ENCODE data around the gene CASZ1.

CASZ1 gene

GRCh38 chr1:10626131-10626731 lies 170.2 kb downstream of the CASZ1 start:
- DNase-seq (ENCODE audit: low read depth in 2 of 2): no peak

- no peak for DNase-seq (ENCODE audit: low read depth in 2 of 2)
Observed at GRCh38 chr1:10625554-10625953, 170.9 kb downstream of the CASZ1 start.

- no peak for DNase-seq (ENCODE audit: low read depth in 2 of 2)
Observed at GRCh38 chr1:10625076-10625475, 171.4 kb downstream of the CASZ1 start.

- no peak for DNase-seq (ENCODE audit: low read depth in 2 of 2)
Observed at GRCh38 chr1:10624256-10625050, 172.0 kb downstream of the CASZ1 start.

- DNase-seq (ENCODE audit: low read depth in 2 of 2): no peak
Observed at GRCh38 chr1:10623686-10624145, 172.7 kb downstream of the CASZ1 start.

GRCh38 chr1:10622910-10623685 lies 173.3 kb downstream of the CASZ1 start:
- no peak for DNase-seq (ENCODE audit: low read depth in 2 of 2)

GRCh38 chr1:10621906-10622305 lies 174.5 kb downstream of the CASZ1 start:
- DNase-seq (ENCODE audit: low read depth in 2 of 2): no peak

- no peak for DNase-seq (ENCODE audit: low read depth in 2 of 2)
Observed at GRCh38 chr1:10620776-10621175, 175.7 kb downstream of the CASZ1 start.

- no peak for DNase-seq (ENCODE audit: low read depth in 2 of 2)
Observed at GRCh38 chr1:10617931-10618885, 178.2 kb downstream of the CASZ1 start.

GRCh38 chr1:10617318-10617717 lies 179.1 kb downstream of the CASZ1 start:
- DNase-seq (ENCODE audit: low read depth in 2 of 2): no peak

- no peak for DNase-seq (ENCODE audit: low read depth in 2 of 2)
Observed at GRCh38 chr1:10616696-10617095, 179.8 kb downstream of the CASZ1 start.

- no peak for DNase-seq (ENCODE audit: low read depth in 2 of 2)
Observed at GRCh38 chr1:10615932-10616671, 180.3 kb downstream of the CASZ1 start.

GRCh38 chr1:10615332-10615731 lies 181.1 kb downstream of the CASZ1 start:
- DNase-seq (ENCODE audit: low read depth in 2 of 2): no peak

- DNase-seq (ENCODE audit: low read depth in 2 of 2): no peak
Observed at GRCh38 chr1:10614377-10615225, 181.8 kb downstream of the CASZ1 start.

- no peak for DNase-seq (ENCODE audit: low read depth in 2 of 2)
Observed at GRCh38 chr1:10613861-10614260, 182.6 kb downstream of the CASZ1 start.

- DNase-seq (ENCODE audit: low read depth in 2 of 2): no peak
Observed at GRCh38 chr1:10613340-10613739, 183.1 kb downstream of the CASZ1 start.

- no peak for DNase-seq (ENCODE audit: low read depth in 2 of 2)
Observed at GRCh38 chr1:10612436-10613160, 183.8 kb downstream of the CASZ1 start.

- DNase-seq (ENCODE audit: low read depth in 2 of 2): no peak
Observed at GRCh38 chr1:10610901-10611600, 185.4 kb downstream of the CASZ1 start.
